MM.1S (cell line): ENCODE data around the gene PROP1.
"Not testable (repeated sequence)": the region's sequence is repeated elsewhere in the genome, so short reads cannot be mapped to it uniquely, and the experiment has no call there.

Experiments used
- EZH2 ChIP-seq: fragments of 300-600 bp; sonication (generic); optimal IDR thresholded peaks from 2 replicates; pipeline ENCODE3; 2017; ENCODE audit warnings: low read depth, mild to moderate bottlenecking, antibody characterized with exemption, low read length, mixed read lengths
- TF ChIP-seq, protein P1 (sequence below): fragments of 300-600 bp; sonication (generic); IDR thresholded peaks from 2 replicates; pipeline ENCODE4 v1.5.1; 2016; ENCODE audit warnings: antibody characterized with exemption, low read length, mixed read lengths

DNA sequence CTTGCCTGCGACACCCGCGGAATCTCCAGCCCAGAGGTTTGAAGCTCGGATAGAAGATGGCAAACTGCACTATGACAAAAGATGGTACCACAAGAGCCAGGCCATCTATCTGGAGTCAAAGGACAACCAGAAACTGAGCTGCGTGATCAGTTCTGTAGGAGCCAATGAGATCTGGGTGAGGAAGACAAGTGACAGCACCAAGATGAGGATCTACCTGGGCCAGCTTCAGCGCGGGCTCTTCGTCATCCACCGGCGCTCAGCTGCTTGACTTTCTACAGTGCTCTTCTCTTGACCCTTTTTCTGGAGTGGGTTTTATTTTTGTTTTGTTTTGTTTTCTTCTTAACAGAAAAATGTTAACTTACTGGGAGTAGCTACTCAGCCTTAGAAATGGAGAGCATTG is 24.0 kb downstream of the PROP1 start:
- TF ChIP-seq, protein P1, sequence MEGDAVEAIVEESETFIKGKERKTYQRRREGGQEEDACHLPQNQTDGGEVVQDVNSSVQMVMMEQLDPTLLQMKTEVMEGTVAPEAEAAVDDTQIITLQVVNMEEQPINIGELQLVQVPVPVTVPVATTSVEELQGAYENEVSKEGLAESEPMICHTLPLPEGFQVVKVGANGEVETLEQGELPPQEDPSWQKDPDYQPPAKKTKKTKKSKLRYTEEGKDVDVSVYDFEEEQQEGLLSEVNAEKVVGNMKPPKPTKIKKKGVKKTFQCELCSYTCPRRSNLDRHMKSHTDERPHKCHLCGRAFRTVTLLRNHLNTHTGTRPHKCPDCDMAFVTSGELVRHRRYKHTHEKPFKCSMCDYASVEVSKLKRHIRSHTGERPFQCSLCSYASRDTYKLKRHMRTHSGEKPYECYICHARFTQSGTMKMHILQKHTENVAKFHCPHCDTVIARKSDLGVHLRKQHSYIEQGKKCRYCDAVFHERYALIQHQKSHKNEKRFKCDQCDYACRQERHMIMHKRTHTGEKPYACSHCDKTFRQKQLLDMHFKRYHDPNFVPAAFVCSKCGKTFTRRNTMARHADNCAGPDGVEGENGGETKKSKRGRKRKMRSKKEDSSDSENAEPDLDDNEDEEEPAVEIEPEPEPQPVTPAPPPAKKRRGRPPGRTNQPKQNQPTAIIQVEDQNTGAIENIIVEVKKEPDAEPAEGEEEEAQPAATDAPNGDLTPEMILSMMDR, result not testable (repeated sequence)
- not testable (repeated sequence) for TF ChIP-seq EZH2
